Breast epithelium (tissue), 3 donors: Measurements from ENCODE around the gene SLC2A11.

Experiments
- CTCF ChIP-seq, 3 donors: fragments of 450-650 bp; IDR thresholded peaks; one replicate each; pipeline ENCODE4 v1.5.1; 2016 to 2017; ENCODE audit warnings: antibody characterized with exemption in 3 of 3, mild to moderate bottlenecking in 3 of 3, moderate library complexity in 3 of 3
- POLR2AphosphoS5 ChIP-seq, 3 donors: sonication (generic); formaldehyde crosslinking; IDR thresholded peaks; one replicate each; pipeline ENCODE4 v1.6.1; 2017; ENCODE audit warnings: antibody characterized with exemption in 3 of 3

DNA sequence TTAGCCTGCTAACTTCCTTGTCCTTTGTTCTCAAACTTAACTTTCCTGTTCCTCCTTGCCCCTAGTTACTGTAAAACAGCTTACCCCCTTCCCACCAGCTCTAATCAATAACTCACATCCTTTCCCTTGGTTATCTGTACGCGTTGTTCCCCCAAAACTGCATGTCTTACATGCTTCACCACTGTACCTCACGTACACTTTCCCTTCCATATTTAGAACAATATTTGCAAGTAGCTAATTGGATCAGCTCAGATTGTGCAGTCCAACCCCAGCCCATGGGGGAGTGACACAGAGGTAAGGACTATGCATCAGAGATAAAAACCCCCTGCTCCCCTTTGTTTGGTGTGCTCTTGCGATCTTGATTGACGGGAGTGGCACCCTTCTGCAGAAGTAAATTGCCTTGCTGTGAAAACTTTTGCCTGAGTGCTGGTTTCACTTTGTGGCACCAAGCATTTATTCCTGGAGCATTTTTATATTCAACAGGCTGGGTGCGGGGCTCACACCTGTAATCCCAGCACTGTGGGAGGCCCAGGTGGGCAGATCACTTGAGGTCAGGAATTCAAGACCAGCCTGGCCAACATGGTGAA, 67.4 kb downstream of the SLC2A11 start:
- TF ChIP-seq CTCF (IDR thresholded peaks at IDR 0.05) = no peak
- no peak for TF ChIP-seq POLR2AphosphoS5 (IDR thresholded peaks at IDR 0.05)
